Heart left ventricle (tissue), 16 donors: Measurements from ENCODE around the gene ECHS1. TPM values are rescaled to one million over a fixed set of nuclear protein-coding genes. Genes with fewer than 3 reads are reported as not detected.

Experiments used
- ATAC-seq, 4 donors: fragments of 200-7000 bp; cut with Tn5 transposase; one replicate each; pipeline ENCODE4 v1.9.1; 2020 to 2022; ENCODE audit warnings: moderate library complexity in 4 of 4, mild to moderate bottlenecking in 3 of 4, moderate number of reproducible peaks in 1 of 4
- DNase-seq, 5 donors: peaks; one replicate each; pipeline ENCODE4 v3.0.0-alpha.2; 2020
- H3K27ac ChIP-seq, 12 donors: fragments of 200-600 bp; sonication (generic) in 4 of 12; one replicate each; pipeline versions ENCODE4 v1.5.0 to v1.8.0; 2016 to 2022; ENCODE audit warnings: mild to moderate bottlenecking in 2 of 12
- H3K27me3 ChIP-seq, 9 donors: fragments of 200-600 bp; sonication (generic) in 2 of 9; one replicate each; pipeline versions ENCODE4 v1.5.1 to v1.8.0; 2016 to 2022; ENCODE audit warnings: mild to moderate bottlenecking in 3 of 9
- H3K36me3 ChIP-seq, 9 donors: fragments of 200-600 bp; sonication (generic) in 2 of 9; one replicate each; pipeline versions ENCODE4 v1.5.0 to v1.8.0; 2018 to 2022; ENCODE audit warnings: mild to moderate bottlenecking in 2 of 9
- H3K4me1 ChIP-seq, 12 donors: fragments of 200-600 bp; sonication (generic) in 4 of 12; one replicate each; pipeline versions ENCODE4 v1.5.0 to v1.8.0; 2016 to 2022; ENCODE audit warnings: mild to moderate bottlenecking in 3 of 12
- H3K4me3 ChIP-seq, 12 donors: fragments of 200-600 bp; sonication (generic) in 4 of 12; one replicate each; pipeline versions ENCODE4 v1.5.0 to v1.8.0; 2017 to 2022; ENCODE audit warnings: mild to moderate bottlenecking in 9 of 12, moderate library complexity in 4 of 12
- H3K9me3 ChIP-seq, 12 donors: fragments of 200-600 bp; sonication (generic) in 4 of 12; one replicate each; pipeline versions ENCODE4 v1.5.0 to v1.8.0; 2016 to 2022; ENCODE audit warnings: mild to moderate bottlenecking in 1 of 12
- POLR2A ChIP-seq, 2 donors: fragments of 450-650 bp; IDR thresholded peaks; one replicate each; pipeline ENCODE4 v1.6.1; 2017; ENCODE audit warnings: antibody characterized with exemption in 2 of 2, mild to moderate bottlenecking in 2 of 2, moderate library complexity in 2 of 2
- WGBS, 4 donors: extraction: QIAGEN DNeasy Blood & Tissue Kit in 2 of 4; methylation state at CpG; one replicate each; pipeline versions ENCODE4 v1.1.5 to v1.1.7; 2013 to 2018; 5-methylcytosine and 5-hydroxymethylcytosine counted together
- intact Hi-C, 10 donors: fragments of 100-400 bp; cut with DNase I; formaldehyde crosslinking; loops; one replicate each; pipeline versions ENCODE4 v1.11.1 to v1.14.2; 2022
- polyA plus RNA-seq, 2 donors: library from polyadenylated mRNA; stranded (reverse); fragments of 200-250 nt; gene quantifications; one replicate each; pipeline ENCODE4 v1.2.3, GENCODE V29; 2013
- total RNA-seq, 9 donors: library from RNA; depleted of rRNA in 2 of 9; stranded (reverse); fragments of >200 nt in 2 of 9; fragmentation: NEBNext Ultra II Directional in 3 of 9; extraction: Animal tissue kit (Norgen Biotek cat#: 25700) in 3 of 9; gene quantifications; one replicate each; pipeline versions ENCODE4 v1.1.0 to v1.2.4, GENCODE V29; 2016 to 2023
- TF ChIP-seq, protein P1 (sequence below), 12 donors: fragments of 200-600 bp; sonication (generic) in 4 of 12; IDR thresholded peaks; one replicate each; pipeline versions ENCODE4 v1.5.0 to v1.8.0; 2018 to 2022; ENCODE audit warnings: antibody characterized with exemption in 12 of 12, mild to moderate bottlenecking in 5 of 12
- donor health status: ischemic (EF 13 %, LVEDD 7.1; RV severe dilation, severe dysfunction).
- donor health status: healthy with polysubstance abuse.
- donor health status: DM: no; HTN: yes; CAD: no.
- donor health status: DM: no; HTN: no; CAD: no.
- donor health status: ischemic (EF 25% LVEDD 6.9; RV normal size, moderate dysfunction).
- donor health status: ischemic (EF 25% LVEDD 5.7; RV mildly dilated, moderate dysfunction).
- donor health status: healthy.
- donor health status: DM: yes; HTN: yes; CAD: no.
- donor health status: ischemic (EF 35%, LVEDD 5.7; RV mildly dilated, moderate dysfunction).
- donor health status: nonischemic (EF 11% LVEDD 7.7; RV severe dilation, severe dysfunction).
- donor health status: DM: yes; HTN: yes; CAD: no.
- donor health status: PGD.
- donor health status: ischemic (EF 29% LVEDD 5.4; RV normal size, mild dysfunction).
- donor health status: nonischemic (EF 23%, LVEDD 6.1; RV moderate dilation, normal function).

The ECHS1 gene
- total and polyA plus RNA-seq, 11 donors, result 132 to 303 (median 201) TPM

DNA sequence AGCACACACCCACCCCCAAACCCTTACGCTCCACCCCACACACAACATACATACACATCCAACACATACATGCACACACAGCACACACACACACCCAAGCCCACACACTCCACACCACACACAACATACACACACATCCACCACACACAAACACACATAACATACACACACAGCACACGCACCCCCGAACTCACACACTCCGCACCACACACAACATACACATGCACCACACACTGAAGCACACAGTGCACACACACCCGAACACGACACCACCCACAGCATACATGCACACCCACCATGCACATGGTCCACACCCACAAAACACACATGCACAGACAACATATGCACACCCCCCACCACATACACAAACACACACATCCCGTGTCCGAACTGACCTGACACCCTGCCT is 24.0 kb downstream of the ECHS1 start:
- Histone ChIP-seq H3K4me3 (no peak overlapping the region), H3K36me3 (no peaks in the 10 kb centered on the region), H3K27me3 (peaks cover 0 to 44% (median 20%) of the 10 kb centered on the region in 9 donors), H3K4me1 (no peaks in the 10 kb centered on the region), H3K9me3 (no peaks in the 10 kb centered on the region), H3K27ac (no peak overlapping the region)
- WGBS, 4 donors, result 79 to 92% (median 87%) methylated on average over 8 of the region's 8 CpGs
- ATAC-seq, result peak in 1 of 4 donors; percentile 3
- DNase-seq, result no peak
- intact Hi-C loops, result no loop called here
- TF ChIP-seq POLR2A (IDR thresholded peaks at IDR 0.05), result no peak
- TF ChIP-seq, protein P1, sequence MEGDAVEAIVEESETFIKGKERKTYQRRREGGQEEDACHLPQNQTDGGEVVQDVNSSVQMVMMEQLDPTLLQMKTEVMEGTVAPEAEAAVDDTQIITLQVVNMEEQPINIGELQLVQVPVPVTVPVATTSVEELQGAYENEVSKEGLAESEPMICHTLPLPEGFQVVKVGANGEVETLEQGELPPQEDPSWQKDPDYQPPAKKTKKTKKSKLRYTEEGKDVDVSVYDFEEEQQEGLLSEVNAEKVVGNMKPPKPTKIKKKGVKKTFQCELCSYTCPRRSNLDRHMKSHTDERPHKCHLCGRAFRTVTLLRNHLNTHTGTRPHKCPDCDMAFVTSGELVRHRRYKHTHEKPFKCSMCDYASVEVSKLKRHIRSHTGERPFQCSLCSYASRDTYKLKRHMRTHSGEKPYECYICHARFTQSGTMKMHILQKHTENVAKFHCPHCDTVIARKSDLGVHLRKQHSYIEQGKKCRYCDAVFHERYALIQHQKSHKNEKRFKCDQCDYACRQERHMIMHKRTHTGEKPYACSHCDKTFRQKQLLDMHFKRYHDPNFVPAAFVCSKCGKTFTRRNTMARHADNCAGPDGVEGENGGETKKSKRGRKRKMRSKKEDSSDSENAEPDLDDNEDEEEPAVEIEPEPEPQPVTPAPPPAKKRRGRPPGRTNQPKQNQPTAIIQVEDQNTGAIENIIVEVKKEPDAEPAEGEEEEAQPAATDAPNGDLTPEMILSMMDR (IDR thresholded peaks at IDR 0.05), result no peak

GRCh38 chr10:133347710-133348517 is 25.2 kb downstream of the ECHS1 start:
- peak in 1 of 5 donors; percentile 55 for DNase-seq
- Histone ChIP-seq H3K27me3 (peaks cover 0 to 51% (median 28%) of the 10 kb centered on the region in 9 donors), H3K9me3 (no peaks in the 10 kb centered on the region), H3K4me3 (no peak overlapping the region), H3K4me1 (no peaks in the 10 kb centered on the region), H3K36me3 (no peaks in the 10 kb centered on the region), H3K27ac (no peak overlapping the region)
- TF ChIP-seq, protein P1 (IDR thresholded peaks at IDR 0.05), result no peak
- TF ChIP-seq POLR2A (IDR thresholded peaks at IDR 0.05), result no peak
- 57 to 65% (median 62%) methylated on average over 8 to 16 of the region's 16 CpGs for WGBS, 4 donors
- no peak for ATAC-seq
- intact Hi-C loops, result no loop called here

DNA sequence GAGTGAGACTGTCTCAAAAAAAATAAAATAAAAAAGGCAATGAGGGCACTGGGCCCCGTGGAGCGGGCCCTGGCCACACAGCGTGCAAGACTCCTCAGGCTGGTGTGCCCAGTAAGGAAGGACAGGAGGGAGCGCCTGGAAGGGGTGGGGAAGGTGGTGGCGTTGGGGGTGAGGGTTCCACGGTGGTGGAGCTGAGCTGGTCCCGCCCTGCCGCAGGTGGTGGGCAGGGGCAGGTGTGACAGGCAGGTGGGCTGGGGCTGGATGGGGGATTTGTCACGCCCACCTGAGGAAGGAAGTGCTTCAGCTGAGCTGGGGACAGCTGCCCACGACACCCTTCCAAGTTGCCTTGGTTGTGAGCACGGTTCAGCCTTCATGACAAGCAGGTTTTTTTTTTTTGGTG is 26.7 kb downstream of the ECHS1 start:
- H3K4me3 ChIP-seq, result no peak overlapping the region
- no peak for ATAC-seq
- TF ChIP-seq, protein P1 (IDR thresholded peaks at IDR 0.05), result no peak
- TF ChIP-seq POLR2A (IDR thresholded peaks at IDR 0.05), result no peak
- no peaks in the 10 kb centered on the region for H3K4me1 ChIP-seq
- WGBS, 4 donors, result 56 to 60% (median 58%) methylated on average over 11 of the region's 11 CpGs
- no peak overlapping the region for H3K27ac ChIP-seq
- peaks cover 5 to 66% (median 34%) of the 10 kb centered on the region in 9 donors for H3K27me3 ChIP-seq
- DNase-seq, result peak in 1 of 5 donors; percentile 28
- intact Hi-C loops, result no loop called here
- no peaks in the 10 kb centered on the region for H3K36me3 ChIP-seq
- no peaks in the 10 kb centered on the region for H3K9me3 ChIP-seq

DNA sequence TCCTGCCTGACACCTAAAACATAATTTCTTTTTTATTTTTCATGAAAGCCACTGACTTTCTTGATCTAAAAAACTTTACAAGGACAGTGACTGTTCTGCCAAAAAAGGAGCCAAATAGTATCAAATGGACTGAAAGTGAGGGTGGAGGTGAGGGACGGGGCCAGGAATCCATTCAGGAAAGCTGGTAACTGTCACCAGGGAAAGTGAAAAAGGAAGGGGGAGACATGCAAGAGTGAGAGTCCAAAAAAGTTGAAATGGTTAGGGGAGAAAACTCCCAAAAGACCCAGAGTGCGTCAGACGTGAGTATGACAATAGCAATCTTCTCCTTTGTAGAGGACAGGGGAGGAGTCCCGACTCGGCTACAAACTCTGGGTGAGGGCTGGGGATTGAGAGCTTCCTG is 28.9 kb downstream of the ECHS1 start:
- Histone ChIP-seq H3K36me3 (no peaks in the 10 kb centered on the region), H3K27me3 (peaks cover 5 to 78% (median 34%) of the 10 kb centered on the region in 9 donors), H3K27ac (no peak overlapping the region), H3K4me3 (no peak overlapping the region), H3K4me1 (no peaks in the 10 kb centered on the region), H3K9me3 (no peaks in the 10 kb centered on the region)
- TF ChIP-seq, protein P1 (IDR thresholded peaks at IDR 0.05), result no peak
- no peak for TF ChIP-seq POLR2A (IDR thresholded peaks at IDR 0.05)
- WGBS, 4 donors, result 57 to 73% (median 68%) methylated on average over 5 of the region's 5 CpGs
- no peak for ATAC-seq
- no peak for DNase-seq
- intact Hi-C loops, result no loop called here
